HG03196 (cell line): Measurements from ENCODE around the gene RUNX1.
A peak's percentile ranks its signal among the peaks of the same experiment; 100 is the strongest.

Experiments used
- ATAC-seq: cut with Tn5 transposase; IDR thresholded peaks from one replicate; pipeline ENCODE4 v1.9.1; 2021; ENCODE audit not compliant: unreplicated experiment

The RUNX1 gene

DNA sequence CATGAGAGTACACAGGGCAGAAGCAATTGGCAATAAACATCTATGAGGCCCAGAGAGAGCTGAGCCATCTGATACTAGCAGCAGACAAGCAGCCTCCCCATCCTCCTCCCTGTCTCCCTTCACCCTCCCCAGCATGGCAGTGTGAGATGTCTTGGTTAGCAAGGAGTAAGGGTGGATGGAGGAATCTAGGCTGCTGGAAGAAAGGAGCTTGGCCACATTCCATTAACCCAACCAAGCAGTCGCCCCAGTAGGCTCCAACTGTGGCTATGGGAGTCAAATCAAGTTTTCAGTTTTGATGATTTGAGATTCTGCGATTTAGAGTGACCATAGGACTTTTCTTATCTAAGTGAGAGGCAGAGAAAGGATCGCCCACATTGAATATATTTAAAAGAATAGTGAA, 12.9 kb upstream of the RUNX1 start:
- ATAC-seq: no peak

DNA sequence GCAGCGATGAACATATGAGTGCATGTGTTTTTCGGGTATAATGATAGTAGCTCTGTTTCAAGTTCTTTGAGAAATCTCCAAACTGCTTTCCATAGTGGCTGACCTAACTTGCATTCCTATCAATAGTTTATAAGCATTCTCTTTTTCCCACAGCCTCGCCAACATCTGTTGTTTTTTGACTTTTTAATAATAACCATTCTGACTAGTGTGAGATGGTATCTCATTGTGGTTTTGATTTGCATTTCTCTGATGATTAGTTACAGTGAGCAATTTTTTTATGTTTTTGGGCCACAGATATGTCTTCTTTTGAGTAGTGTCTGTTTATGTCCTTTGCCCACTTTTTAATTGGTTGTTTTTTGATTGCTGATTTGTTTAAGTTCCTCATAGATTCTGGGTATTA, 10.6 kb upstream of the RUNX1 start:
- no peak for ATAC-seq

DNA sequence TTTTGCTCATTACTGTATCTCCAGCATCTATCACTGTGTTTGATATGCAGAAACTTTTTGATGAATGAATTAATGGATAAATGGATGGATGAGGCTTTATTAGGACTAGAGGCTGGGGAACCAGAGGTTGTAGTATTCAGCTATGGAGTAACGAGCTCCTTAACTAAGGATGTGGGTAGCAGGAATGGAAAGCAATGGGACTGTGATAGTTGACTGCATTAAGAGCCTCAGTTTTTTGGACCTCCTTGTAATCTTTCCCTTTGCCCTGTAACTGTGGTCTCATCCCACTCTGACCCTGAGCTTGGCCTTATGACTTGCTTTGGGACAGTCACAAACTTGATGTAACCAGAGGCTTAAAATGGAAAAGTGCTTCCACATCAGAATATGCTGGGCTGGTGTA, 9.0 kb upstream of the RUNX1 start:
- ATAC-seq: no peak

DNA sequence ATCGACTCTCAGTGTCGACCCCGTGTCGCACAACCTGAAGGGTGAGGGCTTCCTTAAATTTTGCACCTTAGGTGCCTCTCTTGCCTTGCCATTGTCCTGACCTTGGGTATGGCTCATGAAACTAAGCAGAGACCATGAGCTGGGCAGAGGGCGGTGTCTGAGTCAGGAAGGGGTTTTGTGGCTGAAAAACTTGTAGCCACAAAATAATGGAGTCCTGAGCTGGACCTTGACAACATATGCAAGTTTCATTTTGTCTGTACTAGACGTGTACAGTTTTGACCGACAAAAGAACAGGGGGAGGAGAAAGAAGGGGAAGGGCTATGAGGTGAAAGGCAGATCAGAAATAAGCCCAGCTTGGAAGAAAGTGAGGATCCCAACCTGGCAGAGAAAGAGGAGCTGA, 8.3 kb upstream of the RUNX1 start:
- peak; percentile 51 for ATAC-seq

DNA sequence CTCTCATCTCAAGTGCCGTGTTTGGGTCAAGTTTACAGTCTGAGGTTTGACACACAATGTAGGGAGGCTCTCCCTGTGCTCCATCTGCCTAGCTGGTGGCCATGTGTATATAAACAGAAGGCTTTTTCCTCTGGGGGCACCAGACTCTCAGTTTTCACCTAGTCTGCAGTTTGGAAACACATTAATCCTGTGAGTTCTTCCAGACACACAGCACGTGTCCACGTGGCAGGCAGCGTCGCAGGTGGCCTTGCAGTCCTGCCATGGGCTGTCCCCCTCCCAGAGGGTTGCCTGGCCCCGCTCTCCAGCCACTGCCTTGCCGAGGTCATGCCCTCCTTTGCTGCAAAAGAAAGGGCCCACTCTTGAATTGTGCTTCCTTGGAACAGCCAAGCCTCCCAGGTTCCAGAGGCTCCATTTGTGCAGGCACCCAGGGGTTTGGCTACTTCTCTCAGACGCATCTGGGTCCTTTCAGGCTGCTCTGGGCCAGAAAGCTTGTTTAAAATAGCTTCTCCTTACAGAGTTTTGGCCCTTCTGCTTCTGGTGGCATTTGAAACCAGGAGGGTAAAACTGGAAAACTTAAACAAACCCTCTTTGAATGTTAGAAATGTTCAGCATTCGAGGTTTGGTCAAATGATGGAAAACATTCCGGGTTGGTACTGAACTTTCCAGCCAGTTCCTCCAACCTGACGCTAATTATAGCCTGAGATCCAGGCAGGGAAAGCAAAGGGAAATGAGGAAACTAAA, 4.4 kb upstream of the RUNX1 start:
- ATAC-seq: no peak

DNA sequence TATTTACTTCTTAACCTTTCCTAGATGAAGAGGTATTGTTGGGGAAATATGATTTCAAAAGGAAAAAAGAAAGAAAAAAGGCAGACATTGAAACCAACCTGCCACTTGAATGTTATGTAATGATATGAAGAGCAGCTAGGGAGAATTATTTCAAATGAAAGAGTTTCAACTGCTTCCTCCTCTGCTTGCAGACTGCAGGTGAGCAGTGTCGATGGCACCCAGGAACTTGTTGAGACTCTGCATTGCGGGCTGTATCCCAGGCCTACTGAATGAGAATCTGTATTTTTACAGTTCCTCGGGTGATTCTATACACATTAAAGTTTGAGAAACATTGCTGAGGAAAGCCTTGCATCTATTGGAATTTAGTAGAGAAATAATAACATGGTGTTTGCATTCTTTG, 3.7 kb upstream of the RUNX1 start:
- ATAC-seq: no peak

DNA sequence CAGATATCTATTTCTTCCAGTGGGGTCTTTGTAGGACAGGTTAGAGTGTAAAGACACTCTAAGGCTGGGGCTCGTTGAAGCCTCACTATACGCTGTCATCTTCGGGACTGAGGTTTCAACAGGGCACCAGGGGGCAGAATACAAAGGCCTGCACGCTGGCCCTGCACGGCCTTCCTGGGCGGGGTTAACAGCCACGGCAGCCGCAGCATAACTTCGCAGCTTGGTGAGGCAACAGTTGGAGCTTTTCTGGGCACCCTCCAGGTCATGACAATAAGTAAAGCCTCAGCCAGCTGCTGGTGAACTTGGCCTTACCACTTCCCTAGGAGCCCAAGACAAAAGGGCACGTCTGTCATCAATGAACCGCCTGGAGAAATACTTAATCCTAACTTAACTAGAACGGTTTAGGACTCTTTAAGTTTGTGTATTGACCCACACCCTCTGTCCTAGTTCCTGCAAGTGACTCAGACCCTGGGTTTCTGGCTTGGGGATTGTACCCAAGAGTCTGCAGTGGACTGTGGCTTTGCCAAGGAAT, 2.3 kb upstream of the RUNX1 start:
- no peak for ATAC-seq

DNA sequence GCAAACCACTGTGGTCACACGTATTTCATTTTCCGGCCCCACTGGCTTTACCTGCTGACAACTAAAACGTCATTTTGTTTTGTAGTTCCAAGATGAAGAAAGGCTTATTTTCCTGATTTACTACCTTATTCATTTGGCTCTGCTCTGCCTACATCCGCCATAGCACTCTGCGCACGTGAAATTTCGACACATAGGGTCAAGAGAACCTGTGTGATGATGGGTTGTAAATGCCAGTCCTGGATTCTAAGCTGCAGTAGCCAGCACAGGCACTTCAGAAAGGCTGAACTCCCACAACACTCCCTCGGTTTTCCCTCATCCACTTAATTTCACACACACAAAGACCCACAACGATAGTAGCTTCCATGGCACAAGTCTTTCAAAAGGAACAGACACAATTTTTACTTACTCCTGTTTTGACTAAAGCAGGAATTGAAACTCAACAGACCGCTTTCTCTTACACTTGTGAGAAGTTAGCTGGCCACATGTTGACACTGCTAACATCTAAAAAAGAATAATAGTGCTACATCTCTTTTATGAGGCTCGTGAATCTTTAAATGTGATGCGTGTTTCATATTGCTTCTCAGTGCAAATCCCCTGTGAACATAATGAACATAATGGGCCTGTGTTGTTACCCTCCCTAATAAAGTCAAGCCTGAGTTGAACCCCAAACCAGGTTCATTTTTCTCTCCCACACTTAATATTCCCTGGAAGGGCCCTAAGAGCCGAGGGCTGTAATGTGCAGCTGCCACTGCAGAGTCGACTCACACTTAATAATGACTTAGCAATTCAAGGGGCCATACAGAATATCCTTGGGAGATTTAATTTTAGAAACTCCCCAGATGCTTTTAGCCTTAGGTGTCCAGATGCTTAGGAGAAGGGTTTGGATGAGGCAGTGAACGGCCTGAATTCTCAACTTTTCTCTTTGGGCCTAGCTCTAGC, 1.5 kb upstream of the RUNX1 start:
- no peak for ATAC-seq

DNA sequence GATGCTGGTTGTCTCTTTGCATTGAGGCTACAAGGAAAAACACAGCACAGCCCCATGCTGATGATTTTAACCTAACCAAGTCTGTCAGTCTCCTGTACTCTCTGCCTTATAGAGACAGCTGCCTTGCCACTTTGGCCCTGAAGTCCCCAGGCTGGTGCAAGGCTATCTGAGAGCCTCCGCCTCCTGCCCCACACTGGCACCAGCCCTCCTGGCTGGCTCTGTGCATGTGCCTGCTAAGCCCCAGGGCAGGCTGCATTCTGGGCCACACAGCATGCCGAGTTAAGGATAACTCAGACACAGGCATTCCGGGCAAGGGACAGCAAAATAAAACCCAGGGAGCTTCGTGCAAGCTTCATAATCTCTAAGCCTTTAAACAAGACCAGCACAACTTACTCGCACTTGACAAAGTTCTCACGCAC, 910 bp downstream of the RUNX1 start:
- ATAC-seq: no peak

DNA sequence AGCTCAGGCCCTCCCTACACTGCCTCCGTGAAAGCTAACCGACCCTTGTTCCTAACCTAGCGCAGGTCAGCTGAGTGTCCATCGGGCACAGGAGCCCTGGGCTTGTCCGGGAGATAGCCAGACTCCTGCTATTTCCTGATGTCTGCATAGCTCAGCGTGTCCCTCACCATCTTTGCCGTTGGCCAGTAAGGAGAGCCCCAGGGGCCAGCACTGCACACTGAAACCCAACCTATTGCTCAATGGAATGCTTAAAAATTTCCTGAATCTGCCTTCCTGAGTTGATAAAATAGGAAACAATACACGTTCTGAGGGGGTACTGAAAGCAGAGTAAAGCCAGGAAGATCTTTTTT, 2.2 kb downstream of the RUNX1 start:
- ATAC-seq: no peak

DNA sequence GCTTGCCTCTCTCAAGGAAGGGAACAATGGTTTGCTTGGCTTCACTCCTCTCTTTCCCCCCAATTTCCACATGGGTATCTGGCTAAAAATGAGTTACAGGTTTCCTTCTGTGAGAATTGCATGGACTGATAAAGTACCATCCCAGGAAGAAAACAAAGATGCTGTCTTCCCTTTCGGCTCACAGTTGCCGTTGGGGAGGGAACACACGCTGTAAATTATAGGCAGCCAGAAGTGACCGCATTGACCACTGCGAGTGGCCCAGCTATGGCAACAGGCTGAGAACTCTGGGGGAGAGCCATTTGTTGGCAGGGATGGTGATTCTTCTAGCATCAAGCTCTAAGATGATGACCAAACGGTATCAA, 2.9 kb downstream of the RUNX1 start:
- no peak for ATAC-seq

DNA sequence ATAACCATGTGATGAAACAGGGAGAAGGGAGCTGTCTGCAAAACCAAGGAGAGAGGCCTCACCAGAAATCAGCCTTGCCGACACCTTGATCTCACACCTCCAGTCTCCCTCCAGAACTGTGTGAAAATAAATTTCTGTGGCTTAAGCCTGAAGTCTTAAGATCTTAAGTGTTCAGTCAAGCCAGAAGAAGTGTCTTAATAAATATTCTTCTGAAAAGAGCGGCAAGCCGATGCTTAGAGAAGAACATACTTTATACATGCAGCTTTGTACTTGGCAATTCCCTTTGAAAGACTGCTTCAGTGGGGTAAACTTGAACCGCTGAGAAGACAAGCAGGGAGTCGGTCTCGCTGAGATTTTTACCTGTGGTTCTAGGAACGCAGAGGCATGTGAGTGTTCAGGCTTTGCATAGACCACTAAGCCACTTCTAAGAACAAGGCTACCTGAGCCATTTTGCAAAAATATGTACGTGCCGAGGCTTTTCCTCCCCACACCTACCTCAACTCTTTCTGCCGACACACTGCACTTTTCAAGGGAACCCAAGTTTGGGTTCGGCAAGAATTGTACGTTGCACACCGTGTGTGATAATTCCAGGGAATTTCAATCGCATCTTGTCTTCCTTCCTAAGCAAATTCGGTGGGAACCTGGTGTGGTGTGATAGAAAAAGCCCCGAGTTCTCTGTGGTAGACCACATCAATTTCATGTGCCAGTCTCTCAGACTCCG, 3.4 kb downstream of the RUNX1 start:
- no peak for ATAC-seq

DNA sequence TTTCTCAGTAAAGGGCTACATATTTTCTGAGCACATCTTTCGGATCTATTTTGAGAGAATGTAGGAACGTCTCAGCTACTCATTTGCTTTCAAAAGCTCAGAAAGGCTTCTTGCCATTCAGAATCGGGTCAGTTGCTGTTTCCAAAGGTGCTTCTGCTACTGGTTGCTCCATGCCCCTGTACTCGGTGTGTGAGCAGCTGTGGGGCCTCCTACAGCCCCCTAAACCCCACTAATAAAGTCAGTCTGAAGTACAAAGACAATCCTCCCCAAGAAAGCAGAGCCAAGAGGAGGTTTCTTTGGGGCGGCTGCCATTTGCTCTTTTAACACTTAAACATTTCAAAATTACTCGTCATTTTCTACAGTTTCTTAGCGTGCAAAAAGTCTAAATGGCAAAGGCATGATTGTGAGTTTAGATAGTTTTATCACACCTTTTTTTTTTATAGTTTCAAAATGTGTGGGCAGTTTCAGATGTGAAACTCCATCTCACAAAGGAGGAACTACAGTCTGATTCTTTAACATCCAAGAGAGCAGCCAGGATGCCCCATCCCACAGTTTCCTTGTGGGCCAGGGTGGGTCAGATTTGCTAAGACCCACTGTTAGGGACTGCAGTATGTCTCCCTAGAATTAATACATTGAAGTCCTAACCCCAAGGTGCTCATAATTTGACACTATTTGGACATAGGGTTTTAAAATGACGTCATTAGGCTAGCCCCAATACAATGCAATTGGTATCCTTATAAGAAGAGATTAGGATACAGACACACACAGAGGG, 4.1 kb downstream of the RUNX1 start:
- ATAC-seq: no peak

DNA sequence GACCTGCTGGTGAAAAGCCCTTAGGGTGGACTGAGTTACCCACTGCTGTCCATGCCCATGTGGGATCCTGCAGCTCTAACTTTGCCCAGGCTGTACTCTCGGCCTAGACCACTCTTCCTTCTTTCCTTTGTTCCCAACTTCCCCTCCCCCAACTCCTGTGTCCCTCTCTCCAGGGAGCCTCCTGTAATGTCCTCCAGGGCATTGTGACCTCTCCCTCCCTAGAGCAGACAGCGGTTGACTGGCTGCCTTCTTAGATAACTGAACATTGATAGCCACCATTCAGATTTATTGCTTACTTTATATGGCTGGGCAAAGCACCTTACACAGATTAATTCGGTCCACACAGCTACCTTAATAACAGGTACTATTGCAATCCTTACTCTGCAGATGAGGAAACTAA, 5.0 kb downstream of the RUNX1 start:
- no peak for ATAC-seq

DNA sequence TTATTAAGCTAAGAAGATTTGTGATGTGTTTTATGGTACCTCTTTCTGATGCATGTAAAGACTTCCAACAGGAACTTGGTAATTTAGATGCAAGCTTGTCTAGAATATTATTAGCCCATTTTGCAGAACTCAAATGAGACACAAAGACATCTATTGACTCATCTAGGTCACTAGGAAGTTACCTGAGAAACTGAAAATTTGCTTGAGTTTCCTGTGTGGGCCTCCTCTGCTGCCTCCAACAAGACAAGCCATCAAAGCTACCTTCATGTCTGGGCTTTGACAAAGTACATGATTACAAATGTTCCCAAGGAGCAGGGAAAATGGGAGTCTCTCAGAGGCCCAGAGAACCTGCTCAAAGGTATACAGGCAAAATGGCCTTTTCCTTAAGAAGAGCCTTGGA, 5.6 kb downstream of the RUNX1 start:
- no peak for ATAC-seq

DNA sequence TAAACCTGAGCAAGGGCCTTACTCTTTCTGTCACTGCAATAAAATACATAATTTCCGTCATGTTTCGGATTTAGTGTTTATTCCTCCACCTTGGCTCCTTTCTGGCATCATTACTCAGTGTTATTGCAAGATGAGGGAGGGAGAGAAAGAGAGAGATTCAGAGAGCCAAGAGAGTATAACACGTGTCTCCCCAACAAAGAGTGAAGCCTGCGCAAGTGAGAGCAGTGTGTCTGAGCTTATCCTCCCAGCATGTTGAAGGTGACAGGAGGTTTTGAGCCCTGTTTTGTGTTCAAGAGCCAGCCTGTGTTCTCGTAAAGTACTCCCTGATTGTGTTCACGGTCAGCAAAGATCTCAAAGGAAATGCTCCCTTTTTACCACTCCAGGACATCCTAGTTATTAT, 6.3 kb downstream of the RUNX1 start:
- no peak for ATAC-seq

DNA sequence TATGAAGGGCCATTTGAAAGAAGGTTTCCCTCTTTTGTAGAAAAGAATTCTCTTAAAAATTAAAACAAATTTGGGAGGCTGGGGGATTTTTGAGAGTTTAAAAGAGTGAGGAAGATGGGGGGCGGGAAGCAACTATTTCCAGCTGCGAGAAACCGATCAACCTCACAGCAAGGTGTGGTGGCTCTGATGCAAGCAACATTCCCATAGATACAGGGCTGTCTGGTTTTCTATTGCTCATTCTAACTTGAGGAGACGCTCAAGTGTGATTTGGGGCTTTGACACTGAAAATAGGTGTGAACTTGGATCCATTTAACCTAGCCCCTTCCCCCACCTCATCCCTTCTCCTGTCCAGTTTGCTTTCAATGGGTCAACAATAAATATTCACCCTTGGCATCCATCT, 7.2 kb downstream of the RUNX1 start:
- no peak for ATAC-seq

DNA sequence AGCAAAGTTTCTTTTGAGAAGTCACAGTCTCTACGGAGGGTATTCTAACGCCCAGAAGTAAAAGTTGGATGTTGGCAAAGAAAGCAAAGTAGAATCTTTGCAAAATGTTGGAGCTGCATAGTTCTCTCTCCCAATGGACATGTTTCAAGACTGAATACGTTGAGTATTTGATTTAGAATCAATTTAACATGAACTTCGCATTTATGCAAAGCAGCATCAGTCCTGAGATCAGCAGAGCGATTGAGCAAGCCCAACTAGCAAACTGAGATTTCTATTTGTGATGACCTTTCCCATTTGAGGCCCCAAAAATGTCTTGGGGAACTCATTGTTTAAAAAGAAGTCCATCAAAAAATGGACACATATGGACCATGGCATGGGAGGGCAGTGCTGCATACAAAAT, 8.0 kb downstream of the RUNX1 start:
- ATAC-seq: no peak

DNA sequence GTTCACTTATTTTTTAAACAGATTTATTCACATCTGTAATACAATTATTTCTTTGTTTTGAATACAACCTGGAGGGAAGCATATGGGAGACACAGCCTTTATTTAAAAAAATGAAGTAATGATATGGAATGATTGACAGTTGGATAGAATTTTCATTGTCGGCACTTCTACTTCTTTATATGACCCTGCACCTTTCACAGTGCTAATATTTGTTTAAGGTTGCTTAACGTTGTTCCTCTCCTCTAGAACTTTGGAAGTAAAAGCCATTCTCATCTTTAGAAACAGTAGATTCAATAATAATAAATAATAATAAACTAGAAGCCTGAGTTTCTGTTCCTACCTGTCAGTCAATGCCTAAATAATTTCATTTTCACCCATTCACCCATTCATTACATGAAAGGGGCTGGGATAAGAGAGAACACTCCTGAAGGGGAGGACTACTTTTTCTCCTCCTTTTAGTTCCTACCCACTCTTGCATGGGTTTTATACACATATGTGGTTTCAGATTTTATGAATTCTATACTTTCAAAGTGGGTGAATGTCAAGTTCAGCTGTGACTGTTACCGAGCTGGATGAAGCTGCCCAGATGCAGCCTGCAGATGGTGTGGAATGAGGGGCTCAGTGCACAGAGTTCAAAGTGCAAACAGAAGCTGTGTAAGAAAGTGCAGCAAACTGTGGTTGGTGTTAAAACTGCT, 9.4 kb downstream of the RUNX1 start:
- ATAC-seq: no peak

DNA sequence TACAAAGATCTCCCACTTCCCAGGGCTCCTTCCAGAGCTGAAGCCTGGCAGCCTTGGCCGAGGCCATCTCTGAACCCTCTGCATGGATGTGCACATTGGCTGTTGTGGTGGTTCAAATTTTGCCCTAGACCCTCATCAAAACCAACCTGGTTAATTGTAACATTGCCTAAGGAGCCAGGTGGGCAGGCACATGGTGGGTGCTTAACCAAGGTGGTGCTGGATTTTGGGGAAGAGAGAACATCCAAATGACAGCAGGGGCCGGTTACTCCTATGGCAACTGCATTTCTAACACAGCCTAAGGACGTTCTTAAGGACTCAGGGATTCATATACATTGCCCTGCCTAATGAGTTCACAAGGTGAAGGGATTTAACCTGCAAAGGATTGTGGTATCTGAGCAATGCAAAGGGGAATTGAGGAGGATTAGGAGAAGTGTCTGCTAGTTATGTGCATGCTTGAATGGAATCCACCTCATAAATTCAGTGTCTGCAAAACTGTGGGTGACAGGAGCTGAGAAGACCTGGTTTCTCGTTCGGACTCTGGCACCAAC, 10.3 kb downstream of the RUNX1 start:
- ATAC-seq: no peak
